ENCODE measurements around the gene CNPY1.

GRCh38 chr7:155517452-155517851, 28.9 kb downstream of the CNPY1 start:
- TF ChIP-seq CTCF (IDR thresholded peaks at IDR 0.05; ENCODE audit: low read length) (no peak), EZH2 (IDR thresholded peaks at IDR 0.05; ENCODE audit: borderline replicate concordance, low read length) (no peak)

Measured in OCI-LY1 (cell line).